K562 (cell line): Measurements from ENCODE around the gene PSME1. TPM values are rescaled to one million over a fixed set of nuclear protein-coding genes. Genes with fewer than 3 reads are reported as not detected.

Experiments used
- ATAC-seq: fragments of 200-7000 bp; cut with Tn5 transposase; 3 replicates; pipeline ENCODE4 v1.9.1; 2020; ENCODE audit warnings: moderate library complexity
- BruUV-seq: library from RNA; stranded (reverse); fragments of 400-500 nt; replicated peaks from 2 replicates; lab custom pipeline; 2021; lab: Mats Ljungman, UMichigan
- CTCF ChIA-PET: fragments of 300-600 bp; formaldehyde crosslinking; extraction: SDS; loops from one replicate; lab custom pipeline; 2021; ENCODE audit warnings: low intra/inter-chr PET ratio; lab: Yijun Ruan, JAX
- POLR2A ChIA-PET: fragments of 300-600, 350-650 bp; sonication (Branson Sonifier 250); formaldehyde crosslinking; extraction: SDS; loops from one replicate; lab custom pipeline; 2021; ENCODE audit warnings: antibody characterized with exemption, inconsistent platforms; lab: Yijun Ruan, JAX
- DNase-seq, 4 experiments: peaks; one replicate each; pipeline versions ENCODE4 v3.0.0 to v3.0.0-alpha.2; 2011 to 2018; ENCODE audit warnings: low spot score in 3 of 4, mixed read lengths in 3 of 4; ENCODE audit errors: extremely low read depth in 1 of 4
- FAIRE-seq: peaks from 2 replicates; lab custom pipeline; 2011; peaks lifted over from hg19 to GRCh38; lab: Jason Lieb, UNC
- H2AFZ ChIP-seq: 2 replicates; pipeline ENCODE4 v1.6.0; 2011; ENCODE audit warnings: low read depth, low read length, control low read depth, inconsistent platforms
- H3K27ac ChIP-seq: fragments of 200-600 bp; 3 replicates; pipeline ENCODE4 v1.8.0; 2011; ENCODE audit warnings: low read depth, mild to moderate bottlenecking, control low read depth, inconsistent platforms, low read length, moderate library complexity, mixed read lengths; ENCODE audit errors: extremely low read depth
- H3K27me3 ChIP-seq, 2 experiments: fragments of 300-600 bp in 1 of 2; 2 replicates in 1 of 2; 3 replicates in 1 of 2; pipeline versions ENCODE4 v1.6.0 to v1.8.0; 2011; ENCODE audit warnings: inconsistent platforms in 2 of 2, low read length in 2 of 2, mild to moderate bottlenecking in 1 of 2, mixed read lengths in 1 of 2, moderate library complexity in 1 of 2; ENCODE audit not compliant: control insufficient read depth in 2 of 2, insufficient read depth in 2 of 2
- H3K36me3 ChIP-seq: fragments of 300-600 bp; 3 replicates; pipeline ENCODE4 v1.8.0; 2011; ENCODE audit warnings: mild to moderate bottlenecking, low read length, inconsistent platforms; ENCODE audit not compliant: control insufficient read depth, insufficient read depth
- H3K4me1 ChIP-seq, 2 experiments: fragments of 200-600 bp in 1 of 2; replicated peaks in 1 of 2; 2 replicates in 1 of 2; 3 replicates in 1 of 2; pipeline versions ENCODE4 v1.5.1 to v1.8.0; 2011; ENCODE audit warnings: inconsistent platforms in 2 of 2, low read length in 2 of 2, mild to moderate bottlenecking in 1 of 2, mixed read lengths in 1 of 2, moderate library complexity in 1 of 2; ENCODE audit not compliant: control insufficient read depth in 2 of 2, insufficient read depth in 2 of 2
- H3K4me2 ChIP-seq: 2 replicates; pipeline ENCODE4 v1.6.1; 2011; ENCODE audit warnings: low read length, control low read depth, inconsistent platforms, mixed read lengths; ENCODE audit not compliant: insufficient read depth
- H3K4me3 ChIP-seq: fragments of 200-600 bp; sonication (generic), shearing (Covaris generic); 2 replicates; pipeline ENCODE4 v1.5.1; 2016; ENCODE audit warnings: control low read depth, inconsistent platforms
- H3K79me2 ChIP-seq: fragments of 200-600 bp; 3 replicates; pipeline ENCODE4 v1.8.0; 2011; ENCODE audit warnings: low read length, inconsistent platforms; ENCODE audit not compliant: control insufficient read depth, insufficient read depth
- H3K9ac ChIP-seq, 2 experiments: 2 replicates each; pipeline versions ENCODE4 v1.6.0 to v1.6.1; 2011; ENCODE audit warnings: low read depth in 2 of 2, low read length in 2 of 2, control low read depth in 1 of 2, inconsistent platforms in 1 of 2, mild to moderate bottlenecking in 1 of 2, mixed read lengths in 1 of 2; ENCODE audit not compliant: insufficient read depth in 1 of 2
- H3K9me1 ChIP-seq: one replicate; pipeline ENCODE4 v1.6.0; 2011; ENCODE audit warnings: inconsistent platforms, mild to moderate bottlenecking, low read length, moderate library complexity; ENCODE audit not compliant: control insufficient read depth, insufficient read depth
- H3K9me3 ChIP-seq: replicated peaks from 2 replicates; pipeline ENCODE4 v1.5.1; 2011; ENCODE audit warnings: low read depth, low read length, inconsistent platforms; ENCODE audit not compliant: control insufficient read depth, insufficient read depth
- H4K20me1 ChIP-seq: replicated peaks from 2 replicates; pipeline ENCODE4 v1.6.1; 2011; ENCODE audit warnings: low read length, inconsistent platforms, mixed read lengths; ENCODE audit not compliant: control insufficient read depth, insufficient read depth
- BRF2 ChIP-seq: IDR thresholded peaks from 3 replicates; pipeline ENCODE4 v1.6.1; 2011; ENCODE audit warnings: borderline replicate concordance, mild to moderate bottlenecking; ENCODE audit not compliant: insufficient read length, insufficient read depth
- NCOA2 ChIP-seq, 2 experiments: fragments of 450-650 bp; IDR thresholded peaks; 2 replicates each; pipeline ENCODE4 v1.6.1; 2018; ENCODE audit warnings: mild to moderate bottlenecking in 2 of 2, moderate library complexity in 1 of 2; ENCODE audit not compliant: partially characterized antibody in 2 of 2
- TGIF2 ChIP-seq: sonication (generic); formaldehyde crosslinking; IDR thresholded peaks from 2 replicates; pipeline ENCODE4 v1.8.1; 2022; ENCODE audit warnings: mild to moderate bottlenecking, missing genetic modification reagents, moderate library complexity
- TOE1 ChIP-seq, 2 experiments: fragments of 450-650 bp in 1 of 2; sonication (generic) in 1 of 2; formaldehyde crosslinking in 1 of 2; IDR thresholded peaks; 2 replicates each; pipeline versions ENCODE4 v1.7.1 to v1.8.0; 2016 to 2022; ENCODE audit warnings: borderline replicate concordance in 2 of 2, mild to moderate bottlenecking in 2 of 2, antibody characterized with exemption in 1 of 2, inconsistent platforms in 1 of 2, low read depth in 1 of 2, missing genetic modification reagents in 1 of 2, moderate library complexity in 1 of 2
- WGBS: fragments of 100-300 bp; shearing (Covaris generic); methylation state at CpG from one replicate; pipeline ENCODE4 v1.1.6; 2016; ENCODE audit warnings: low coverage, mixed read lengths; ENCODE audit not compliant: insufficient coverage; ENCODE audit errors: missing lambda C conversion rate; 5-methylcytosine and 5-hydroxymethylcytosine counted together
- in situ Hi-C: fragments of 300-500 bp; cut with MboI; formaldehyde crosslinking; loops from 4 replicates; pipeline ENCODE4 v1.15.0; 2018; ENCODE audit warnings: inconsistent platforms, mixed read lengths
- intact Hi-C: fragments of 100-400 bp; cut with micrococcal nuclease; formaldehyde crosslinking; loops from 2 replicates; pipeline ENCODE4 v1.14.2; 2022
- polyA plus RNA-seq, 8 experiments: library from polyadenylated mRNA; depleted of rRNA in 4 of 8; stranded (reverse) in 5 of 8; unstranded in 3 of 8; fragments of >200 nt; fragmentation: Nextera tagmentation in 2 of 8; fragmentation: Illumina TruSeq in 1 of 8; extraction: Ambion mirVana in 2 of 8; extraction: Trizol in 1 of 8; gene quantifications; 2 replicates each; pipeline versions ENCODE4 v1.2.1 to v1.2.3, GENCODE V29; 2011 to 2014; ENCODE audit warnings: inconsistent platforms in 1 of 8, missing spikeins in 1 of 8
- total RNA-seq, 7 experiments: library from RNA; depleted of rRNA in 6 of 7; stranded (reverse); fragments of >200 nt in 6 of 7; fragmentation: Illumina TruSeq in 2 of 7; extraction: Trizol in 2 of 7; gene quantifications; 2 replicates each; pipeline versions ENCODE4 v1.2.1 to v1.2.3, GENCODE V29; 2011 to 2021; ENCODE audit warnings: low replicate concordance in 1 of 7
- TF ChIP-seq, protein P1 (sequence below), 2 experiments: fragments of 450-650 bp; IDR thresholded peaks; 2 replicates each; pipeline ENCODE4 v1.6.1; 2016; ENCODE audit warnings: mild to moderate bottlenecking in 2 of 2, borderline replicate concordance in 1 of 2, low read depth in 1 of 2, moderate library complexity in 1 of 2
- TF ChIP-seq, protein P2 (sequence below): sonication (generic); formaldehyde crosslinking; IDR thresholded peaks from 2 replicates; pipeline ENCODE4 v1.8.1; 2022; ENCODE audit warnings: missing genetic modification reagents

Gene PSME1
- total and polyA plus RNA-seq, 9 of the 15 experiments (the other 6 are each of a cell fraction or from before 2014, with no cell fraction given), result 20.3 to 180 (median 67.5) TPM

DNA sequence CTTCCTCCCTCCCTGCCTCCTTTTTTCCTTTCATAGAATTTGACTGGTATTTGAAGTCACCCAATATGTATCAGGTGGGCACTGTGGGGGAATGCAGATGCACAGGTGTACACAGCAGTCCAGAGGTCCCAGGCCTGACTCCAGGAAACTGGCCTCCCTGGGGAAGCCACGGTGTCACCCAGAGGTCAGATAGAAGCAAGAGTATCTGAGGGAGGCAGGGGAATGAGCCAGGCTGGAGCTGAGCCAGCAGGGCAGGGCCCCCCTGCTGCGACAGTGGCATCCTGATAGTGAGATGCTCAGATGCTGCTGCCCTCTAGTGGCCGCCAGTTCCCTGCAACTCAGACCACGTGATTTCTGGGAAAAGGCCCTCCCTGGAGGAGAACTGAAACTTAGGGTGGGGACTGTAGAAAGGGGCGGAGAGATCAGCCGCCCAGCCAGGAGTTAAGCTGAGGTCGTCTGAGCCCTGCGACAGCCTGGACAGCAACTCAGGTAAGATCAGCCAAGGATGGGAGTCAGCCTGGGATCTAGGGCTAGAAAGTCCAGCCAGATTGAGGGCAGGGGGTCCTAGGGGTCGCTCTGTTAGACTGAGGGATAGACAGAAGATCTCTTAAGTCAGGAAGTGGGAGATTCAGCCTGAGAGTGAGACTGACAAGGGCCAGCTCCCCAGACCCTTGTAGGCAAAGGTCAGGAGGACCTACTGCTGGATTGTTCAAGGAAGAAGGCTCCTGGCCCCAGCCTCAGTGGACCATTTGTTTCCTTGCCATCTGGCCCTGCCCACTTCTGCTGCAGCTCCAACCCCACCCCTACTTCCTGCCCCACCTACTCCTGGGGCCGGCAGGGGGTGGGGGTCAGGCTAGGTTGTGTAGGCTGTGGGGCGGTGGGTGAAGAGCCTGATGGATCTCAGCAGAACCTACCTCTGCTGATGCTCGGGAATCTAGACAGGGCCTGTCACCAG lies 25.1 kb downstream of the PSME1 start, which contains the start of gene IRF9:
IRF9 (plus strand) TSS at position 416 of the 955 bp plus-strand sequence. CDS start 880 bp downstream, outside the sequence.
- peak; percentile 99 for ATAC-seq
- Histone ChIP-seq H3K9ac (peak within 1 kb of the TSS; percentile 78 to 92), H3K79me2 (peaks cover 10% of the 10 kb centered on the region; the same call in 2 of the 3 replicates), H3K36me3 (peaks cover 69% of the 10 kb centered on the region; the same call in 2 of the 3 replicates), H3K27ac (peak within 1 kb of the TSS; percentile 76), H2AFZ (peak within 1 kb of the TSS; percentile 82), H4K20me1 (no peaks in the 10 kb centered on the region), H3K9me3 (no peaks in the 10 kb centered on the region), H3K4me2 (peak within 1 kb of the TSS; percentile 95), H3K4me1 (peaks cover 10 to 23% of the 10 kb centered on the region in 2 experiments; a peak in 4 of 5 replicates), H3K27me3 (no peaks in the 10 kb centered on the region), H3K4me3 (peak within 1 kb of the TSS; percentile 50), H3K9me1 (no peaks in the 10 kb centered on the region)
- TSS peak; percentile 40 for BruUV-seq
- POLR2A ChIA-PET, result interaction anchor here (0.6 to 1.9 kb wide), 13 partner anchors 10 to 119 kb away, joined by 3 to 9 read pairs (median 5); partner anchors contain the start of genes CARMIL3, IPO4, PCK2 and RNF31
- peak; percentile 88 to 96 (median 90) for DNase-seq
- in situ Hi-C loops, result no loop called here
- CTCF ChIA-PET, result interaction anchor here (0.6 to 0.8 kb wide), 2 partner anchors 147 to 171 kb away, joined by 3 to 4 read pairs; no protein-coding TSS in a partner anchor
- intact Hi-C loops, result no loop called here
- peak; percentile 99 for FAIRE-seq
- WGBS, result 0% methylated on average over 12 of the region's 12 CpGs
- TF ChIP-seq NCOA2 (IDR thresholded peaks at IDR 0.05; ENCODE audit: partially characterized antibody in 2 of 2) (no peak), TOE1 (IDR thresholded peaks at IDR 0.05; ENCODE audit: borderline replicate concordance) (peak; percentile 97), TOE1 (CRISPR knock-in tag; IDR thresholded peaks at IDR 0.05; ENCODE audit: borderline replicate concordance, low read depth) (no peak), TGIF2 (CRISPR knock-in tag) (no peak), BRF2 (no peak)
- TF ChIP-seq, protein P1, sequence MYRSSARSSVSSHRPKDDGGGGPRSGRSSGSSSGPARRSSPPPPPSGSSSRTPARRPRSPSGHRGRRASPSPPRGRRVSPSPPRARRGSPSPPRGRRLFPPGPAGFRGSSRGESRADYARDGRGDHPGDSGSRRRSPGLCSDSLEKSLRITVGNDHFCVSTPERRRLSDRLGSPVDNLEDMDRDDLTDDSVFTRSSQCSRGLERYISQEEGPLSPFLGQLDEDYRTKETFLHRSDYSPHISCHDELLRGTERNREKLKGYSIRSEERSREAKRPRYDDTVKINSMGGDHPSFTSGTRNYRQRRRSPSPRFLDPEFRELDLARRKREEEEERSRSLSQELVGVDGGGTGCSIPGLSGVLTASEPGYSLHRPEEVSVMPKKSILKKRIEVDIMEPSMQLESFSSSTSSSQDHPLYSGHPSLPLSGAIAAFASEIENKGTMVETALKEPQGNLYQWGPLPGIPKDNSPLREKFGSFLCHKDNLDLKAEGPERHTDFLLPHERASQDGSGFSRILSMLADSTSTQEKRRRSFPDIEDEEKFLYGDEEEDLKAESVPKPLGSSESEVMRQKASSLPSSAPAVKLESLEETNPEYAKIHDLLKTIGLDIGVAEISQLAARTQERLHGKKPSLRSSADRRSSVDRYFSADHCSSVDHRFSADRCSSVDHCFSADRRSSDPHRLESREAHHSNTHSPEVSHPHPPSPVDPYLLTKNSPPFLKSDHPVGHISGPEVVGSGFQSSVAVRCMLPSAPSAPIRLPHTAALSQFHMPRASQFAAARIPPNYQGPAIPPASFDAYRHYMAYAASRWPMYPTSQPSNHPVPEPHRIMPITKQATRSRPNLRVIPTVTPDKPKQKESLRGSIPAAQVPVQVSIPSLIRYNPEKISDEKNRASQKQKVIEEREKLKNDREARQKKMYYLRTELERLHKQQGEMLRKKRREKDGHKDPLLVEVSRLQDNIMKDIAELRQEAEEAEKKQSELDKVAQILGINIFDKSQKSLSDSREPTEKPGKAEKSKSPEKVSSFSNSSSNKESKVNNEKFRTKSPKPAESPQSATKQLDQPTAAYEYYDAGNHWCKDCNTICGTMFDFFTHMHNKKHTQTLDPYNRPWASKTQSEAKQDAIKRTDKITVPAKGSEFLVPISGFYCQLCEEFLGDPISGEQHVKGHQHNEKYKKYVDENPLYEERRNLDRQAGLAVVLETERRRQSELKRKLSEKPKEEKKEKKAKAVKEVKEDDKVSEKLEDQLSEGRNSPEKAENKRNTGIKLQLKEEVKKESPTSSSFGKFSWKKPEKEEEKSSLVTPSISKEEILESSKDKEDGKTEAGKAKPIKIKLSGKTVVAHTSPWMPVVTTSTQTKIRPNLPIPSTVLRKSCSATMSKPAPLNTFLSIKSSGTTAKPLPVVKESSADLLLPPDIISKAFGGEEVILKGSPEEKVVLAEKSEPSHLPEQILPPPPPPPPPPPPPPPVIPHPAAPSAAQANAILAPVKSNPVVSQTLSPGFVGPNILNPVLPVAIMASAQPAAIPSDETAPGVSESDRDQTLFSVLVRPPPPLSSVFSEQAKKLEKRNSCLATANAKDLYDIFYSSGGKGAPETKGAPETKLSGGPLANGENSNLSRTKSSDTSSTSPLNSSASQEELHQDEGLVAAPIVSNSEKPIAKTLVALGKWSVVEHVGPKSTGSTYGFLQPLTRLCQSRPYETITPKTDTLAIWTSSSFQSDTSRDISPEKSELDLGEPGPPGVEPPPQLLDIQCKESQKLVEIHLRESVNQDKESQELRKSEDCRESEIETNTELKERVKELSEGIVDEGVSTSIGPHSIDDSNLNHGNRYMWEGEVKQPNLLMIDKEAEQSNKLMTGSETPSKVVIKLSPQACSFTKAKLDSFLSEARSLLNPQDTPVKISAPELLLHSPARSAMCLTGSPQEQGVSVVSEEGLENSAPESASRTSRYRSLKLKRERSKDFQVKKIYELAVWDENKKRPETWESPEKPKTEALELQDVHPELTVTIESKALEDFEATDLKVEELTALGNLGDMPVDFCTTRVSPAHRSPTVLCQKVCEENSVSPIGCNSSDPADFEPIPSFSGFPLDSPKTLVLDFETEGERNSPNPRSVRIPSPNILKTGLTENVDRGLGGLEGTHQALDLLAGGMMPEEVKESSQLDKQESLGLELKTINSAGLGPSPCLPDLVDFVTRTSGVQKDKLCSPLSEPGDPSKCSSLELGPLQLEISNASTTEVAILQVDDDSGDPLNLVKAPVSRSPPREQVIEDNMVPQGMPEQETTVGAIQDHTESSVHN (IDR thresholded peaks at IDR 0.05; ENCODE audit: borderline replicate concordance in 1 of 2, low read depth in 1 of 2), result no peak
- TF ChIP-seq, protein P2, sequence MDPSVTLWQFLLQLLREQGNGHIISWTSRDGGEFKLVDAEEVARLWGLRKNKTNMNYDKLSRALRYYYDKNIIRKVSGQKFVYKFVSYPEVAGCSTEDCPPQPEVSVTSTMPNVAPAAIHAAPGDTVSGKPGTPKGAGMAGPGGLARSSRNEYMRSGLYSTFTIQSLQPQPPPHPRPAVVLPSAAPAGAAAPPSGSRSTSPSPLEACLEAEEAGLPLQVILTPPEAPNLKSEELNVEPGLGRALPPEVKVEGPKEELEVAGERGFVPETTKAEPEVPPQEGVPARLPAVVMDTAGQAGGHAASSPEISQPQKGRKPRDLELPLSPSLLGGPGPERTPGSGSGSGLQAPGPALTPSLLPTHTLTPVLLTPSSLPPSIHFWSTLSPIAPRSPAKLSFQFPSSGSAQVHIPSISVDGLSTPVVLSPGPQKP (CRISPR knock-in tag), result no peak
